ENCODE results near the gene SH3PXD2A. TPM values are rescaled to one million over a fixed set of nuclear protein-coding genes. Genes with fewer than 3 reads are reported as not detected.
"Not testable (repeated sequence)": the region's sequence is repeated elsewhere in the genome, so short reads cannot be mapped to it uniquely, and the experiment has no call there.

SH3PXD2A gene
- total RNA-seq, 1 donor from 2014 or later = 30.3 TPM

DNA sequence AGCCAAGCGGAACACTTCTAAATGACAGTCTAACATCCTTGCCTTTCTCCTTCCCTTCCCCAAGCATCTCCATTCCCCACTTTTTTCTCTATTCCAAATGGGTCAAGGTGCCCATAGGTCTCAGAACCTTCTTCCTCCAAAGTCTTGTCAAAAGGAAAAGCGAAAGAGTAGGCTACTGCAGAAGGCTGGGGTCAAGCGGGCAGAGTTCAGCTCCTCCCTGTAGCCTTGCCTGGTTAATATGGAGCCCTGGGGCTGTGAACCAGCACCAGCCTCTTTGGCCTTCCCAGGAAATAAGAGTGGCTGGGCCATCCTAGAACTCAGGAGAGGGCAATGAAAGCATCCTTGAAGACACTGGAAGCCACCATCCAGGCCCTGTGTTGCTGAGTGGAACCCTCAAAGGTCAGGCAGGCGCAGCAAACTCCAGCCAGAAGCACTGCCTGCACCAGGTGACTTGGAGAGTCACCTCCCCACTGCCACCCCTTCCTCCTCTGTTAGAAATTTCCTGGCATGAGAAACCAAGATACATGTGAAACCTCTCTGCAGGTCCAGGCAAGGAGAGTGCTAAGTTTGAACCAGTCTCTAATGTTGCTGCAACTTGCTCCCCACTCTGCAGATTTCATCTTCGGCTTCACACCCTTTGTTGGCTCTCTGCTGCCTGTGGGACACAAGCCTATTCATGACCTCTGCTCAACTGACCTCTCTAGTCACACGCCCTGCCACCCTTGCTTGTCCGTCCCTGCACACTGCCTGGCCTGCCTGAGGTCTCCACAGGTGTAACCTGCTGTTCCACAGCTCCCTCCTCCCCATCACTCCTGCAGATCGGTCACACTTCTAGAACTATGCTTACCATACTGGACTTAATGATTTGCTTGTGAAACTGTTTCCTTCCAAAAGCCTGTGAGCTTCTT is 74.9 kb downstream of the SH3PXD2A start:
- H3K4me3 ChIP-seq (ENCODE audit: low read length in 3 of 3) = peak overlapping the region in 1 of 3 donors; percentile 1
- H3K4me1 ChIP-seq (ENCODE audit: control insufficient read depth in 3 of 3, insufficient read depth in 3 of 3, low read length in 3 of 3) = peaks cover 48 to 86% (median 77%) of the 10 kb centered on the region in 3 donors
- H3K36me3 ChIP-seq (ENCODE audit: control insufficient read depth in 3 of 3, insufficient read depth in 3 of 3, low read length in 3 of 3) = no peaks in the 10 kb centered on the region
- H3K9ac ChIP-seq (ENCODE audit: low read depth in 1 of 3, low read length in 3 of 3) = peak overlapping the region in 1 of 3 donors; percentile 33
- no peak overlapping the region for H3K27ac ChIP-seq (ENCODE audit: low read depth, low read length)
- no peaks in the 10 kb centered on the region for H3K9me3 ChIP-seq (ENCODE audit: control insufficient read depth in 3 of 3, low read length in 3 of 3)
- no peaks in the 10 kb centered on the region for H3K27me3 ChIP-seq (ENCODE audit: control insufficient read depth in 3 of 3, insufficient read depth in 3 of 3, low read length in 3 of 3)

- no peaks in the 10 kb centered on the region for H3K36me3 ChIP-seq (ENCODE audit: control insufficient read depth in 3 of 3, insufficient read depth in 3 of 3, low read length in 3 of 3)
- H3K27ac ChIP-seq (ENCODE audit: low read depth, low read length) = no peak overlapping the region
- H3K4me1 ChIP-seq (ENCODE audit: control insufficient read depth in 3 of 3, insufficient read depth in 3 of 3, low read length in 3 of 3) = peaks cover 39 to 67% (median 57%) of the 10 kb centered on the region in 3 donors
- H3K4me3 ChIP-seq (ENCODE audit: low read length in 3 of 3) = no peak overlapping the region
- no peaks in the 10 kb centered on the region for H3K27me3 ChIP-seq (ENCODE audit: control insufficient read depth in 3 of 3, insufficient read depth in 3 of 3, low read length in 3 of 3)
- H3K9ac ChIP-seq (ENCODE audit: low read depth in 1 of 3, low read length in 3 of 3) = peak overlapping the region in 1 of 3 donors; percentile 50
- H3K9me3 ChIP-seq (ENCODE audit: control insufficient read depth in 3 of 3, low read length in 3 of 3) = no peaks in the 10 kb centered on the region
Measured at GRCh38 chr10:103778358-103779139, 76.8 kb downstream of the SH3PXD2A start.

- Histone ChIP-seq H3K36me3 (ENCODE audit: control insufficient read depth in 3 of 3, insufficient read depth in 3 of 3, low read length in 3 of 3) (no peaks in the 10 kb centered on the region), H3K4me1 (ENCODE audit: control insufficient read depth in 3 of 3, insufficient read depth in 3 of 3, low read length in 3 of 3) (peaks cover 43 to 65% (median 58%) of the 10 kb centered on the region in 3 donors), H3K4me3 (ENCODE audit: low read length in 3 of 3) (peak overlapping the region in 1 of 3 donors; percentile 29), H3K9me3 (ENCODE audit: control insufficient read depth in 3 of 3, low read length in 3 of 3) (no peaks in the 10 kb centered on the region), H3K9ac (ENCODE audit: low read depth in 1 of 3, low read length in 3 of 3) (peak overlapping the region in 1 of 3 donors; percentile 29), H3K27ac (ENCODE audit: low read depth, low read length) (peak overlapping the region; percentile 61), H3K27me3 (ENCODE audit: control insufficient read depth in 3 of 3, insufficient read depth in 3 of 3, low read length in 3 of 3) (no peaks in the 10 kb centered on the region)
Measured at GRCh38 chr10:103776878-103777591, 78.3 kb downstream of the SH3PXD2A start.

- Histone ChIP-seq H3K9me3 (ENCODE audit: control insufficient read depth in 3 of 3, low read length in 3 of 3) (no peaks in the 10 kb centered on the region), H3K27ac (ENCODE audit: low read depth, low read length) (no peak overlapping the region), H3K4me1 (ENCODE audit: control insufficient read depth in 3 of 3, insufficient read depth in 3 of 3, low read length in 3 of 3) (peaks cover 45 to 64% (median 56%) of the 10 kb centered on the region in 3 donors), H3K4me3 (ENCODE audit: low read length in 3 of 3) (no peak overlapping the region), H3K36me3 (ENCODE audit: control insufficient read depth in 3 of 3, insufficient read depth in 3 of 3, low read length in 3 of 3) (no peaks in the 10 kb centered on the region), H3K9ac (ENCODE audit: low read depth in 1 of 3, low read length in 3 of 3) (no peak overlapping the region), H3K27me3 (ENCODE audit: control insufficient read depth in 3 of 3, insufficient read depth in 3 of 3, low read length in 3 of 3) (no peaks in the 10 kb centered on the region)
Measured at GRCh38 chr10:103775776-103776175, 79.6 kb downstream of the SH3PXD2A start.

GRCh38 chr10:103772846-103773245 is 82.5 kb downstream of the SH3PXD2A start:
- not testable (repeated sequence) for H3K9me3 ChIP-seq (ENCODE audit: control insufficient read depth in 3 of 3, low read length in 3 of 3); H3K27me3 ChIP-seq (ENCODE audit: control insufficient read depth in 3 of 3, insufficient read depth in 3 of 3, low read length in 3 of 3); H3K36me3 ChIP-seq (ENCODE audit: control insufficient read depth in 3 of 3, insufficient read depth in 3 of 3, low read length in 3 of 3)
- peak overlapping the region; percentile 71 to 77 (median 71) for H3K4me3 ChIP-seq (ENCODE audit: low read length in 3 of 3)
- peak overlapping the region; percentile 91 for H3K27ac ChIP-seq (ENCODE audit: low read depth, low read length)
- H3K9ac ChIP-seq (ENCODE audit: low read depth in 1 of 3, low read length in 3 of 3) = peak overlapping the region; percentile 83 to 90 (median 90)
- H3K4me1 ChIP-seq (ENCODE audit: control insufficient read depth in 3 of 3, insufficient read depth in 3 of 3, low read length in 3 of 3) = peaks cover 26 to 47% (median 38%) of the 10 kb centered on the region in 3 donors

DNA sequence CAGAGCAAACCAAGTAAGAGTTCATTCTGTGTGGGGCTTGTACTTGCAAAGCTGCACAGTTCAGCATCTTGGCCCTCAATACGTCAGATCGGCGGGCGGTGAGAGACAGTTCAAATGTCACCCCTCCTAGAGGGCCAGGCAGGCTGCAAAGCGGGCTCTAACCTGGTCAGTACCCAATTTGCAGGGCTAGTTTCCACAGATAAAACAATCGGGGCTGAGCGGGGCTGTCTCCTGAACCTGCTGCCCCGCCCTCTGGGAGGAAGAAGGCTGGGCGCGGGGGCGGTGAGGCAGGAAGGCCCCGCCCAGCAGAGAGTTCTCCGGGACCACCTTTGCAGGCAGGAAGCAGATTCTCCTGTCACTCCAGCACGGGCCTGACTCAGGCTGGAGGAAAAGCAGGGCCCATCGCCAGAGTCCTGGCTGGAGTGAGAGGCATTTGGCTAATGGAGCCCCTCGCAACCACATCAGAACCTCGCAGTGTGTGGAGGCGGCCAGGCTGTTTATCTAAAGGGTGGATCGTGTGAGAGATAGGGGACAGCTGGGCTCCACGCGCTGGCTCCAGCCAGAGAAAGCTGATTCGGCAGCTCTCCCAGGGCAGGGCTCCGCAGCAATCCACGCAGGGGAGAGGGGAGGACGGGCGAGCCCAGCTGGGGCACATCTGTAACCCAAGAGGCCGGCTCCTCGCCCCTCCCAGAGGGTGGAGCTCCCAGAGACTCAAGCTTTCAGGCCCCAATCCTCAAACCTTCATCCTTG is 83.1 kb downstream of the SH3PXD2A start:
- Histone ChIP-seq H3K9me3 (ENCODE audit: control insufficient read depth in 3 of 3, low read length in 3 of 3) (no peaks in the 10 kb centered on the region), H3K27ac (ENCODE audit: low read depth, low read length) (peak overlapping the region; percentile 91), H3K27me3 (ENCODE audit: control insufficient read depth in 3 of 3, insufficient read depth in 3 of 3, low read length in 3 of 3) (no peaks in the 10 kb centered on the region), H3K9ac (ENCODE audit: low read depth in 1 of 3, low read length in 3 of 3) (peak overlapping the region; percentile 83 to 90 (median 90)), H3K36me3 (ENCODE audit: control insufficient read depth in 3 of 3, insufficient read depth in 3 of 3, low read length in 3 of 3) (no peaks in the 10 kb centered on the region), H3K4me3 (ENCODE audit: low read length in 3 of 3) (peak overlapping the region; percentile 71 to 77 (median 71)), H3K4me1 (ENCODE audit: control insufficient read depth in 3 of 3, insufficient read depth in 3 of 3, low read length in 3 of 3) (peaks cover 21 to 42% (median 34%) of the 10 kb centered on the region in 3 donors)

GRCh38 chr10:103770139-103770538 is 85.2 kb downstream of the SH3PXD2A start:
- no peak overlapping the region for H3K27ac ChIP-seq (ENCODE audit: low read depth, low read length)
- peaks cover 25 to 50% (median 48%) of the 10 kb centered on the region in 3 donors for H3K4me1 ChIP-seq (ENCODE audit: control insufficient read depth in 3 of 3, insufficient read depth in 3 of 3, low read length in 3 of 3)
- no peaks in the 10 kb centered on the region for H3K9me3 ChIP-seq (ENCODE audit: control insufficient read depth in 3 of 3, low read length in 3 of 3)
- no peak overlapping the region for H3K4me3 ChIP-seq (ENCODE audit: low read length in 3 of 3)
- no peaks in the 10 kb centered on the region for H3K27me3 ChIP-seq (ENCODE audit: control insufficient read depth in 3 of 3, insufficient read depth in 3 of 3, low read length in 3 of 3)
- H3K36me3 ChIP-seq (ENCODE audit: control insufficient read depth in 3 of 3, insufficient read depth in 3 of 3, low read length in 3 of 3) = peaks cover 0 to 10% (median 0%) of the 10 kb centered on the region in 3 donors
- H3K9ac ChIP-seq (ENCODE audit: low read depth in 1 of 3, low read length in 3 of 3) = no peak overlapping the region

DNA sequence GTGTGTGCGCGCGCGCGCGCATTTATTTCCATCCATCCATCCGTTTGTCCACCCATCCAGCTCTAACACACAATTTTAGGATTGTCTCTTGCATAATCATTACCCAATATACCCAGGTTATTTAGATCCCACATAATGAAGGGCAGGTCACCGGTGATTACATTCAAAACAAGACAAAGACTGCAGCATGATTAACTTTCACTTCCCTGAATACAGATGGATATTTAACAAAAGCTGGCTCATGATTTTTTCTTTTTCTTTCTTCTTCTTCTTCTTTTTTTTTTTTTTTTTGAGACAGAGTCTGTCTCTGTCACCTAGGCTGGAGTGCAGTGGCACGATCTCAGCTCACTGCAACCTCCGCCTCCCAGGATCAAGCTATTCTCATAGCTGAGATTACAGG is 86.2 kb downstream of the SH3PXD2A start:
- H3K4me1 ChIP-seq (ENCODE audit: control insufficient read depth in 3 of 3, insufficient read depth in 3 of 3, low read length in 3 of 3) = peaks cover 35 to 60% (median 49%) of the 10 kb centered on the region in 3 donors
- no peaks in the 10 kb centered on the region for H3K9me3 ChIP-seq (ENCODE audit: control insufficient read depth in 3 of 3, low read length in 3 of 3)
- H3K27ac ChIP-seq (ENCODE audit: low read depth, low read length) = no peak overlapping the region
- no peak overlapping the region for H3K4me3 ChIP-seq (ENCODE audit: low read length in 3 of 3)
- H3K36me3 ChIP-seq (ENCODE audit: control insufficient read depth in 3 of 3, insufficient read depth in 3 of 3, low read length in 3 of 3) = peaks cover 0 to 11% (median 0%) of the 10 kb centered on the region in 3 donors
- H3K9ac ChIP-seq (ENCODE audit: low read depth in 1 of 3, low read length in 3 of 3) = no peak overlapping the region
- H3K27me3 ChIP-seq (ENCODE audit: control insufficient read depth in 3 of 3, insufficient read depth in 3 of 3, low read length in 3 of 3) = no peaks in the 10 kb centered on the region

- Histone ChIP-seq H3K9me3 (ENCODE audit: control insufficient read depth in 3 of 3, low read length in 3 of 3) (no peaks in the 10 kb centered on the region), H3K27me3 (ENCODE audit: control insufficient read depth in 3 of 3, insufficient read depth in 3 of 3, low read length in 3 of 3) (no peaks in the 10 kb centered on the region), H3K4me1 (ENCODE audit: control insufficient read depth in 3 of 3, insufficient read depth in 3 of 3, low read length in 3 of 3) (peaks cover 43 to 68% (median 58%) of the 10 kb centered on the region in 3 donors), H3K9ac (ENCODE audit: low read depth in 1 of 3, low read length in 3 of 3) (no peak overlapping the region), H3K4me3 (ENCODE audit: low read length in 3 of 3) (no peak overlapping the region), H3K27ac (ENCODE audit: low read depth, low read length) (no peak overlapping the region), H3K36me3 (ENCODE audit: control insufficient read depth in 3 of 3, insufficient read depth in 3 of 3, low read length in 3 of 3) (peaks cover 0 to 11% (median 0%) of the 10 kb centered on the region in 3 donors)
Measured at GRCh38 chr10:103768345-103768744, 87.0 kb downstream of the SH3PXD2A start.
